Right lobe of liver (tissue), 6 donors: ENCODE results near the gene SUB1. TPM values are rescaled to one million over a fixed set of nuclear protein-coding genes. Genes with fewer than 3 reads are reported as not detected.
"Not testable (repeated sequence)": the region's sequence is repeated elsewhere in the genome, so short reads cannot be mapped to it uniquely, and the experiment has no call there.

Experiments used
- ATAC-seq, 4 donors: fragments of 200-7000 bp; cut with Tn5 transposase; one replicate each; pipeline ENCODE4 v1.9.1; 2020; ENCODE audit warnings: mild to moderate bottlenecking in 4 of 4, moderate library complexity in 4 of 4
- DNase-seq, 3 donors: peaks; one replicate each; pipeline ENCODE4 v3.0.0-alpha.2; 2020
- H3K27ac ChIP-seq, 3 donors: fragments of 200-600 bp; one replicate each; pipeline ENCODE4 v1.8.0; 2022
- H3K27me3 ChIP-seq, 2 donors: fragments of 200-600 bp; one replicate each; pipeline ENCODE4 v1.8.0; 2022
- H3K36me3 ChIP-seq, 4 donors: fragments of 200-600 bp; sonication (generic) in 1 of 4; one replicate each; pipeline versions ENCODE4 v1.5.1 to v1.8.0; 2017 to 2022; ENCODE audit warnings: control low read depth in 1 of 4
- H3K4me1 ChIP-seq, 4 donors: fragments of 200-600 bp; sonication (generic) in 1 of 4; one replicate each; pipeline versions ENCODE4 v1.5.1 to v1.8.0; 2017 to 2022; ENCODE audit warnings: control low read depth in 1 of 4
- H3K4me3 ChIP-seq, 3 donors: fragments of 200-600 bp; one replicate each; pipeline ENCODE4 v1.8.0; 2022
- H3K9me3 ChIP-seq, 4 donors: fragments of 200-600 bp; sonication (generic) in 1 of 4; one replicate each; pipeline versions ENCODE4 v1.5.1 to v1.8.0; 2017 to 2022; ENCODE audit warnings: control low read depth in 1 of 4
- POLR2A ChIP-seq: fragments of 450-650 bp; IDR thresholded peaks from one replicate; pipeline ENCODE4 v1.6.1; 2017; ENCODE audit warnings: antibody characterized with exemption, mild to moderate bottlenecking
- WGBS: methylation state at CpG from one replicate; pipeline ENCODE4 v1.1.6; 2018; ENCODE audit warnings: low coverage, low lambda C conversion rate; ENCODE audit not compliant: insufficient coverage; ENCODE audit errors: missing lambda C conversion rate; 5-methylcytosine and 5-hydroxymethylcytosine counted together
- intact Hi-C, 2 donors: fragments of 100-400 bp; cut with DNase I; formaldehyde crosslinking; loops; one replicate each; pipeline versions ENCODE4 v1.11.2 to v1.14.1; 2022
- total RNA-seq, 6 experiments: library from RNA; depleted of rRNA in 2 of 6; stranded (reverse); fragments of >200 nt in 2 of 6; fragmentation: NEBNext Ultra II Directional in 3 of 6; extraction: Animal tissue kit (Norgen Biotek cat#: 25700) in 3 of 6; gene quantifications; one replicate each; pipeline versions ENCODE4 v1.1.0 to v1.2.4, GENCODE V29; 2016 to 2023
- TF ChIP-seq, protein P1 (sequence below), 4 donors: fragments of 200-600 bp in 3 of 4; fragments of 450-650 bp in 1 of 4; IDR thresholded peaks; one replicate each; pipeline versions ENCODE4 v1.5.1 to v1.8.0; 2016 to 2022; ENCODE audit warnings: antibody characterized with exemption in 4 of 4, mild to moderate bottlenecking in 2 of 4
- donor health status: DM: no; HTN: yes; CAD: no.
- donor health status: DM: no; HTN: no; CAD: no.
- donor health status: DM: no; HTN: no; CAD: no.
- donor health status: DM: no; HTN: yes; CAD: no.
- donor health status: DM: no; HTN: yes; CAD: no.

Gene SUB1
- total RNA-seq, 6 experiments from 2014 or later: 52.5 to 124 (median 94.9) TPM

DNA sequence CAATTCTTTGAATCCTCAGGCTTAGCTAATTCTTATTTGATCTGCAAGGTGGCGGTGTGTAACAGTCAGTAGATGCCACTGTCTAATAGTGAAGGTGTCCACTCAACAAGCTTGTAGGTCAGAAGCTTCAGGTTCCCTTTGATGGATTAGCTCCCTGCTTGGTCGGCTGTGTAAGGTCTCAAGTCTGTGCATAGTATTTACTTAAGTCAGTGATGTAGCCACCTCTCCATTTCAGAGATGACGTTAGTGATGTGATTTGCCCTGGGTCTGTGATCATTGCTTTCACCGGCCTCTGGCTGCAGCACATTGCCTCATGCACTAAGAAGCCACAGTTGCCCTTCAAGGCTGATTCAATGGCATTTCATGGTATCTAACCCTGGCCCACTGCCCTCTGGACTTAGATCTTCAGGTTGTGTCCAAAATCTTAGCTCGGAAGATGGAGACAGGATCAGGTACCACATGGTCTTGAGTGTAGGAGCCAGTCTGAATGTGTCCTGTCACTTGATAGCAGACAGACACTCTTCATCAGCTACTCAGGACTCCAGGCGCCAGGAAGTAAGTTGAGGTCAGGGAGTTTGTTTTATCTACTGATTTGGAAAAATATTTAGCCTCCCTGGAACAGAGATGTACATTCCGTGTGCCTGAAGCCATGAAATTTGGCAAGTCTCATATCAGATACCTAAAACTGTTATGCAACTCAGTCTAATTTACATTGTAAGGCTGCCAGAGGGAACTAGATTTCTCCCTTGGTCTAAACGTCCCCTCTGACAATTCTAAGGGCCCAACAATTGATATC is 42.9 kb downstream of the SUB1 start:
- DNase-seq (peak in 1 of 3 donors; percentile 56), ATAC-seq (peak; percentile 62 to 74 (median 66))
- H3K4me1 ChIP-seq: peaks cover 0 to 46% (median 21%) of the 10 kb centered on the region in 4 donors
- H3K4me3 ChIP-seq: no peak overlapping the region
- no peaks in the 10 kb centered on the region for H3K27me3 ChIP-seq
- 20% methylated on average over 6 of the region's 8 CpGs for whole genome bisulfite sequencing
- TF ChIP-seq POLR2A: no peak
- TF ChIP-seq, protein P1, sequence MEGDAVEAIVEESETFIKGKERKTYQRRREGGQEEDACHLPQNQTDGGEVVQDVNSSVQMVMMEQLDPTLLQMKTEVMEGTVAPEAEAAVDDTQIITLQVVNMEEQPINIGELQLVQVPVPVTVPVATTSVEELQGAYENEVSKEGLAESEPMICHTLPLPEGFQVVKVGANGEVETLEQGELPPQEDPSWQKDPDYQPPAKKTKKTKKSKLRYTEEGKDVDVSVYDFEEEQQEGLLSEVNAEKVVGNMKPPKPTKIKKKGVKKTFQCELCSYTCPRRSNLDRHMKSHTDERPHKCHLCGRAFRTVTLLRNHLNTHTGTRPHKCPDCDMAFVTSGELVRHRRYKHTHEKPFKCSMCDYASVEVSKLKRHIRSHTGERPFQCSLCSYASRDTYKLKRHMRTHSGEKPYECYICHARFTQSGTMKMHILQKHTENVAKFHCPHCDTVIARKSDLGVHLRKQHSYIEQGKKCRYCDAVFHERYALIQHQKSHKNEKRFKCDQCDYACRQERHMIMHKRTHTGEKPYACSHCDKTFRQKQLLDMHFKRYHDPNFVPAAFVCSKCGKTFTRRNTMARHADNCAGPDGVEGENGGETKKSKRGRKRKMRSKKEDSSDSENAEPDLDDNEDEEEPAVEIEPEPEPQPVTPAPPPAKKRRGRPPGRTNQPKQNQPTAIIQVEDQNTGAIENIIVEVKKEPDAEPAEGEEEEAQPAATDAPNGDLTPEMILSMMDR (IDR thresholded peaks at IDR 0.05): peak in 3 of 4 donors; percentile 31 to 38 (median 32)
- intact Hi-C loops: no loop called here
- H3K27ac ChIP-seq: peak overlapping the region in 2 of 3 donors; percentile 45 to 77
- H3K36me3 ChIP-seq: no peaks in the 10 kb centered on the region
- no peaks in the 10 kb centered on the region for H3K9me3 ChIP-seq

GRCh38 chr5:32630867-32631491 is 45.6 kb downstream of the SUB1 start:
- no peaks in the 10 kb centered on the region for H3K9me3 ChIP-seq
- ATAC-seq: peak; percentile 69 to 82 (median 72)
- no peak overlapping the region for H3K4me3 ChIP-seq
- intact Hi-C loops: no loop called here
- no peaks in the 10 kb centered on the region for H3K36me3 ChIP-seq
- TF ChIP-seq, protein P1 (IDR thresholded peaks at IDR 0.05): no peak
- TF ChIP-seq POLR2A: no peak
- peak; percentile 34 to 73 (median 62) for DNase-seq
- 21% methylated on average over 5 of the region's 5 CpGs for WGBS
- no peaks in the 10 kb centered on the region for H3K27me3 ChIP-seq
- H3K27ac ChIP-seq: peak overlapping the region in 2 of 3 donors; percentile 77 to 80
- H3K4me1 ChIP-seq: peaks cover 0 to 59% (median 24%) of the 10 kb centered on the region in 4 donors

GRCh38 chr5:32633017-32633416 is 47.7 kb downstream of the SUB1 start:
- H3K36me3 ChIP-seq, ATAC-seq, H3K9me3 ChIP-seq, H3K27ac ChIP-seq, H3K4me3 ChIP-seq, intact Hi-C loops, H3K27me3 ChIP-seq, DNase-seq: not testable (repeated sequence)
- 98% methylated on average over 8 of the region's 8 CpGs for WGBS
- H3K4me1 ChIP-seq: peaks cover 0 to 51% (median 23%) of the 10 kb centered on the region in 4 donors

DNA sequence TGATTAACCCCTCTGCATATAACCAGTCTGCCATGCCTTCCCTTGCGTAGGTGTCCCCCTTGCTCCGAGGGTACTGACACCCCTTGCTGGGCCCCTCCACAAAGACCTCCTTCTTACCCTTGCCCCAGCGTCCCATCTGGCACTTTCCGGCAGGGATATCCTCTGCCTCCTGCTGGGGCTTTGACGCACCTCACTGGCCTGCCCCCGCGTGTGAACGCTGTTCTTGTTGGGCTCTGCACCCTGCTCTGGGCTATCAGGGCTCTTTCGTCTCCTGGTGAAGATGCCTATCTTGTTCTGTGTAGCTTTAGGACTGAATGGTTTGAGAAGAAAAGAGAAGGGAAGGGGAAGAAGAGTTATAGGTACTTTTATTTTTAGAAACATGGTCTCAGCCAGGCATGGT is 53.0 kb downstream of the SUB1 start:
- H3K4me3 ChIP-seq: no peak overlapping the region
- no peak for ATAC-seq
- H3K9me3 ChIP-seq: no peaks in the 10 kb centered on the region
- no peak for DNase-seq
- 95% methylated on average over 9 of the region's 9 CpGs for WGBS
- H3K27ac ChIP-seq: no peak overlapping the region
- TF ChIP-seq POLR2A: no peak
- TF ChIP-seq, protein P1 (IDR thresholded peaks at IDR 0.05): no peak
- intact Hi-C loops: no loop called here
- H3K36me3 ChIP-seq: no peaks in the 10 kb centered on the region
- H3K4me1 ChIP-seq: peaks cover 0 to 13% (median 5%) of the 10 kb centered on the region in 4 donors
- H3K27me3 ChIP-seq: no peaks in the 10 kb centered on the region

- no peak for ATAC-seq
Observed at GRCh38 chr5:32639943-32640342, 54.6 kb downstream of the SUB1 start.

More at GRCh38 chr5:32639943-32640342, 54.6 kb downstream of the SUB1 start:
- Histone ChIP-seq H3K36me3 (no peaks in the 10 kb centered on the region), H3K9me3 (no peaks in the 10 kb centered on the region), H3K4me3 (no peak overlapping the region), H3K4me1 (peaks cover 0 to 10% (median 4%) of the 10 kb centered on the region in 4 donors), H3K27ac (no peak overlapping the region), H3K27me3 (no peaks in the 10 kb centered on the region)
- intact Hi-C loops: no loop called here
- DNase-seq: no peak
- 76% methylated on average over 2 of the region's 3 CpGs for WGBS
- TF ChIP-seq, protein P1 (IDR thresholded peaks at IDR 0.05): no peak
- no peak for TF ChIP-seq POLR2A
